Thyroid gland (tissue), 4 donors: ENCODE data around the gene PDE3A. TPM values are rescaled to one million over a fixed set of nuclear protein-coding genes. Genes with fewer than 3 reads are reported as not detected.

Experiments
- DNase-seq, 2 donors: peaks; one replicate each; pipeline ENCODE4 v3.0.0-alpha.2; 2019
- H3K27ac ChIP-seq, 3 donors: fragments of 200-600 bp; sonication (generic); 1 replicate in 2 of 3; 2 replicates in 1 of 3; pipeline ENCODE4 v1.5.1; 2016 to 2019; ENCODE audit warnings: mild to moderate bottlenecking in 1 of 3, moderate library complexity in 1 of 3
- H3K27me3 ChIP-seq: fragments of 200-600 bp; sonication (generic); one replicate; pipeline ENCODE4 v1.5.1; 2019
- H3K36me3 ChIP-seq, 2 donors: fragments of 200-600 bp; sonication (generic); one replicate each; pipeline ENCODE4 v1.5.1; 2016 to 2019
- H3K4me1 ChIP-seq, 2 donors: fragments of 200-600 bp; sonication (generic); one replicate each; pipeline ENCODE4 v1.5.1; 2017 to 2019
- H3K4me3 ChIP-seq, 3 donors: fragments of 200-600 bp; sonication (generic); replicated peaks in 1 of 3; 1 replicate in 2 of 3; 2 replicates in 1 of 3; pipeline ENCODE4 v1.5.1; 2016; ENCODE audit warnings: mild to moderate bottlenecking in 1 of 3
- H3K9me3 ChIP-seq: fragments of 200-600 bp; sonication (generic); one replicate; pipeline ENCODE4 v1.5.1; 2017
- POLR2A ChIP-seq, 2 donors: fragments of 450-650 bp; IDR thresholded peaks; one replicate each; pipeline ENCODE4 v1.6.1; 2017; ENCODE audit warnings: antibody characterized with exemption in 2 of 2, mild to moderate bottlenecking in 2 of 2, moderate library complexity in 1 of 2
- WGBS, 2 donors: methylation state at CpG; one replicate each; pipeline ENCODE4 v1.1.5; 2017; 5-methylcytosine and 5-hydroxymethylcytosine counted together
- intact Hi-C: fragments of 100-400 bp; cut with DNase I; formaldehyde crosslinking; loops from one replicate; pipeline ENCODE4 v1.15.1; 2023
- total RNA-seq, 4 donors: library from RNA; depleted of rRNA; stranded (reverse); fragments of >200 nt; gene quantifications; one replicate each; pipeline ENCODE4 v1.2.3, GENCODE V29; 2016
- TF ChIP-seq, protein P1 (sequence below), 6 experiments: fragments of 200-600 bp in 3 of 6; fragments of 450-650 bp in 3 of 6; sonication (generic) in 3 of 6; IDR thresholded peaks; one replicate each; pipeline ENCODE4 v1.5.1; 2016 to 2019; ENCODE audit warnings: antibody characterized with exemption in 6 of 6, mild to moderate bottlenecking in 2 of 6, inconsistent platforms in 1 of 6, moderate library complexity in 1 of 6

PDE3A gene
- total RNA-seq, 4 donors from 2014 or later = 2.8 to 9.9 (median 6.7) TPM

DNA sequence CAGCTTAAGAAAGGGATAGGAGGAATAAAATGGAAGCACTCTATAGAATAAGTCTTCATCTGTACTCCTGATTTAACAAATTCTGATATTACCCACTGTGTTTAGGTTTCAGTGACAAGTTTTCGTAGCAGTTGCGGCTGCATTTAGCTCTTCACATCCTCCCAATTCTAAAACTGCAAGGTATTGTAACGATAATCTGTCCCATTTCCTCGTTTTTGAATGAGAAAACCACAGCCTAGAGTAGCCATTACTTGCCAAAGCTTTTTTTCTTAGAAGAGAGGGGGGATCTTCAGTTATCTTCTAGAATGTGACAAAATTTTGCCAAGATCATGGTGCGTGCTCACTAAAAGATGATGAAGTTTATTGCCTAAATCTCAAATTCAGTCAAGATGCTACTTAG is 155.8 kb downstream of the PDE3A start:
- H3K27ac ChIP-seq = no peak overlapping the region

DNA sequence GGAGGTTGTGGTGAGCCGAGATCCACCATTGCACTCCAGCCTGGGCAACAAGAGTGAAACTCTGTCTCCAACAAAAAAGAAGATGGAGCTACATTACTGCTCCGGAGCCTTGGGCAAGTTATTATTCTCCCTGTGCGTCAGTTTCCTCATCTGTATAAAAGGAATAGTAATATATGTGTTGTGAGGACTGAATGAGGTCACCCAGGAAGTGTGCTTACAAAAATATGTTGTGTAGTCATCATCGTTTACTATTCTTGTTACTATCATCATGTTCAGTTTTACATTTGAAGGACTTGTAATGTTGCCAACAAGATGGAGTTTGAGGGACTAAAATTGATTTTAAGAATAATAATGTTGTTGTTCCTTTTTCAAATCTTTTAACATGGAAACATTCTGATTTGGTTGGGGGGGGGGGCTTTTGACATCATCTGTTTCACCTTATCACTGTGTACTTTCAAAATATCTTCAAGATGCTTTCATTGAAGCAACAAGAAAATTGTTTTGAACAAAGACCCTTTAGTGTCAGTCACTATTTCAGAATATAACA is 156.8 kb downstream of the PDE3A start:
- WGBS, 2 donors = 92% methylated on average over 4 of the region's 4 CpGs
- no peak overlapping the region for H3K27ac ChIP-seq
- H3K4me1 ChIP-seq = no peaks in the 10 kb centered on the region

More for the DNA sequence above, 155.8 kb downstream of the PDE3A start:
- Histone ChIP-seq H3K9me3 (no peaks in the 10 kb centered on the region), H3K4me3 (no peak overlapping the region), H3K4me1 (no peaks in the 10 kb centered on the region), H3K36me3 (no peaks in the 10 kb centered on the region), H3K27me3 (no peaks in the 10 kb centered on the region)
- 88 to 90% methylated on average over 5 of the region's 5 CpGs for WGBS, 2 donors
- intact Hi-C loops = no loop called here
- TF ChIP-seq POLR2A (IDR thresholded peaks at IDR 0.05) = no peak
- TF ChIP-seq, protein P1, sequence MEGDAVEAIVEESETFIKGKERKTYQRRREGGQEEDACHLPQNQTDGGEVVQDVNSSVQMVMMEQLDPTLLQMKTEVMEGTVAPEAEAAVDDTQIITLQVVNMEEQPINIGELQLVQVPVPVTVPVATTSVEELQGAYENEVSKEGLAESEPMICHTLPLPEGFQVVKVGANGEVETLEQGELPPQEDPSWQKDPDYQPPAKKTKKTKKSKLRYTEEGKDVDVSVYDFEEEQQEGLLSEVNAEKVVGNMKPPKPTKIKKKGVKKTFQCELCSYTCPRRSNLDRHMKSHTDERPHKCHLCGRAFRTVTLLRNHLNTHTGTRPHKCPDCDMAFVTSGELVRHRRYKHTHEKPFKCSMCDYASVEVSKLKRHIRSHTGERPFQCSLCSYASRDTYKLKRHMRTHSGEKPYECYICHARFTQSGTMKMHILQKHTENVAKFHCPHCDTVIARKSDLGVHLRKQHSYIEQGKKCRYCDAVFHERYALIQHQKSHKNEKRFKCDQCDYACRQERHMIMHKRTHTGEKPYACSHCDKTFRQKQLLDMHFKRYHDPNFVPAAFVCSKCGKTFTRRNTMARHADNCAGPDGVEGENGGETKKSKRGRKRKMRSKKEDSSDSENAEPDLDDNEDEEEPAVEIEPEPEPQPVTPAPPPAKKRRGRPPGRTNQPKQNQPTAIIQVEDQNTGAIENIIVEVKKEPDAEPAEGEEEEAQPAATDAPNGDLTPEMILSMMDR (IDR thresholded peaks at IDR 0.05) = no peak
- DNase-seq = no peak

DNA sequence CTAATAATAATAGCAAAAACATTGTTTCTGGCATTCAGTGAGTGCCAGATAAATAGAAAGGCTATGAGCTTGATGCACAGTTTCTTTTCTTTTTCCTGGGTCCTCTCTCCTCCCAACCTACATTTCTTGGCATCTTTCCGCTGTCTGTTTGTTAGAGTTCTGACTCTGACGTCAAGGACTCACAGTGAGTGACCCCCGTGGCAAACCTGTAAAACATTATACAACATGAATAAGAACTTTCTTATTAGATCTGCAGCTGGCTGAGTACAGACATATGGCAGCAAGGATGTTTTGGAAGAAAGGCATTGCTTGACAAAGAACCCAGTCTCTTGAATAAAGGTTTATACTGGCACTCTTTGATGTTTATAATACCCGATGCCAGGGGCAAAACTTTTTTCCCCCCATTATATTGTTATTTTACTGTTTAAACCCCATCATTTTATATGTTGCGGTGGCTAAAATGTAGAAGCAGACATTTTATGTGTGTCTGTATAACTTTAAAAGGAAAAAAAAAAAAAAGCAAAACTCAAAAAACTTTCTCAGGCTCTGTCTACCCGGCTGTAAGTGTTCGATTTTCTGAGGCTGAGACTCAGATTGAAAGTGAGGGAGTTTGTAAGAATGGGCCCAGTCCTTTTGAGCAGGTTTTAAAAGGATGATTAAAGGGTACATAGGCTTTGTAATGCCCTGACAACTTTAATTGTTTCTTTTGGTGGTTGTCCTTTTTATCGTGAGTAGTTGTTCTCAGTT is 159.3 kb downstream of the PDE3A start:
- WGBS, 2 donors = 56 to 63% methylated on average over 8 of the region's 8 CpGs

More for the DNA sequence above, 156.8 kb downstream of the PDE3A start:
- no peaks in the 10 kb centered on the region for H3K36me3 ChIP-seq
- TF ChIP-seq, protein P1 (IDR thresholded peaks at IDR 0.05) = no peak
- no peak for TF ChIP-seq POLR2A (IDR thresholded peaks at IDR 0.05)
- H3K4me3 ChIP-seq = no peak overlapping the region
- H3K9me3 ChIP-seq = no peaks in the 10 kb centered on the region
- intact Hi-C loops = no loop called here
- no peak for DNase-seq
- H3K27me3 ChIP-seq = no peaks in the 10 kb centered on the region

DNA sequence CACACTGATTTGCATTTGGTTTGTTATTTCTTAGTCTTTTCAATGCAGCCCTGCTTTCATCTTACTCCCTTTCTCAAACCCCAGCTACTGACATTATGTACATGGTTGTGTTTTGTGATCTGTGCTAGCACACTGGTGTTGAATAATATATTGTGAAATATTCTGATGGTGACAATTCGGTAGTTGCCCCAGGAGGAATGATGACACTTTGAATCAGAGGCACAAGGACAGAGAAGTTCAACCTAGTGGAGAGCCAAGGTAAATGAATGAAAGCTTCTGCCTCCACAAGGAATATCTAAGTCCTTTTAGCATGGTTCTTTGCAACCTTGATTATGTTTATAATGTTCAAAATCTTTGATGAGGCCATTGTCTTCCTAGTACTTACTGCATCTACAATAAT is 159.9 kb downstream of the PDE3A start:
- Histone ChIP-seq H3K4me3 (no peak overlapping the region), H3K36me3 (no peaks in the 10 kb centered on the region), H3K4me1 (no peaks in the 10 kb centered on the region), H3K9me3 (no peaks in the 10 kb centered on the region), H3K27ac (no peak overlapping the region), H3K27me3 (no peaks in the 10 kb centered on the region)
- intact Hi-C loops = no loop called here
- WGBS, 2 donors = 77 to 85% methylated on average over 1 of the region's 1 CpG
- DNase-seq = no peak
- TF ChIP-seq, protein P1 (IDR thresholded peaks at IDR 0.05) = no peak
- no peak for TF ChIP-seq POLR2A (IDR thresholded peaks at IDR 0.05)

More for the DNA sequence above, 159.3 kb downstream of the PDE3A start:
- DNase-seq = no peak
- TF ChIP-seq, protein P1 (IDR thresholded peaks at IDR 0.05) = no peak
- TF ChIP-seq POLR2A (IDR thresholded peaks at IDR 0.05) = no peak
- no peaks in the 10 kb centered on the region for H3K9me3 ChIP-seq
- no peaks in the 10 kb centered on the region for H3K27me3 ChIP-seq
- intact Hi-C loops = no loop called here
- no peak overlapping the region for H3K27ac ChIP-seq
- no peak overlapping the region for H3K4me3 ChIP-seq
- no peaks in the 10 kb centered on the region for H3K4me1 ChIP-seq
- H3K36me3 ChIP-seq = no peaks in the 10 kb centered on the region

DNA sequence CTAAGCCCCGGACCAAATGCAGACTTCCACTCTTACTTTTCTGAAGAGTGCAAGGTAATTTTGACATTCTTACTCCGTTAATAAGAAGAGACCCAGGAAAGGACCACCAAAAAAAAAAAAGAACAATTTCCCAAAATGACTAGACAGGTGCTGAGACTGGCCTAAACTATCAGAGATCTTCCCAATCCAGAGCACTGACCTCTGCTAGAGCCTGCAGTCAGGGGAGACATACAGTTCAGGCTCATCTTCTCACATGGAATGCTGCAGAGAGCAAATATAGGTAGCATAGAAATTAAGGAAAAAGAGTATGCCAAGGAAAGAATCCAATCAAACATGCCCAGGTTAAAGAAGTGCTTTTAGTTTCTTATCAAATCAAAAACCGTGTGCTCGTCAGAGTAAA is 177.9 kb downstream of the PDE3A start:
- WGBS, 2 donors = 71 to 72% methylated on average over 4 of the region's 4 CpGs
- Histone ChIP-seq H3K36me3 (no peaks in the 10 kb centered on the region), H3K27ac (no peak overlapping the region), H3K9me3 (no peaks in the 10 kb centered on the region), H3K4me1 (no peaks in the 10 kb centered on the region), H3K4me3 (no peak overlapping the region), H3K27me3 (no peaks in the 10 kb centered on the region)
- no peak for TF ChIP-seq POLR2A (IDR thresholded peaks at IDR 0.05)
- TF ChIP-seq, protein P1 (IDR thresholded peaks at IDR 0.05) = no peak
- no peak for DNase-seq
- intact Hi-C loops = no loop called here
